Measurements from ENCODE around the gene NOP16. TPM values are rescaled to one million over a fixed set of nuclear protein-coding genes. Genes with fewer than 3 reads are reported as not detected.

Gene NOP16
- total and polyA plus RNA-seq, 2 donors from 2014 or later = 18.1 to 32.1 TPM

- no peak for TF ChIP-seq CTCF (IDR thresholded peaks at IDR 0.05; ENCODE audit: borderline replicate concordance, extremely low read depth, insufficient read depth)
- H3K27ac ChIP-seq (ENCODE audit: low read depth in 2 of 2, low read length in 2 of 2) = no peak overlapping the region
- no peak overlapping the region for H3K9ac ChIP-seq (ENCODE audit: low read length in 3 of 3)
- FAIRE-seq (no peak), DNase-seq (no peak)
- peaks cover 0 to 8% (median 6%) of the 10 kb centered on the region in 3 donors for H3K4me1 ChIP-seq (ENCODE audit: control insufficient read depth in 2 of 3, insufficient read depth in 2 of 3, low read depth in 1 of 3, low read length in 3 of 3)
- intact Hi-C loops (cut with DNase I) = no loop called here
- H3K27me3 ChIP-seq (ENCODE audit: control insufficient read depth, insufficient read depth, low read length) = no peaks in the 10 kb centered on the region
- no peaks in the 10 kb centered on the region for H3K9me3 ChIP-seq (ENCODE audit: control insufficient read depth in 2 of 3, insufficient read depth in 1 of 3, low read length in 3 of 3)
- peaks cover 0 to 15% (median 15%) of the 10 kb centered on the region in 3 donors for H3K36me3 ChIP-seq (ENCODE audit: control insufficient read depth in 2 of 3, insufficient read depth in 3 of 3, low read length in 3 of 3)
- H3K4me3 ChIP-seq (ENCODE audit: low read length in 3 of 3) = no peak overlapping the region
Measured at GRCh38 chr5:176383248-176383905, 5.0 kb downstream of the NOP16 start.

- Histone ChIP-seq H3K36me3 (ENCODE audit: control insufficient read depth in 2 of 3, insufficient read depth in 3 of 3, low read length in 3 of 3) (peaks cover 0 to 15% (median 15%) of the 10 kb centered on the region in 3 donors), H3K9ac (ENCODE audit: low read length in 3 of 3) (no peak overlapping the region), H3K4me3 (ENCODE audit: low read length in 3 of 3) (no peak overlapping the region), H3K27ac (ENCODE audit: low read depth in 2 of 2, low read length in 2 of 2) (no peak overlapping the region), H3K4me1 (ENCODE audit: control insufficient read depth in 2 of 3, insufficient read depth in 2 of 3, low read depth in 1 of 3, low read length in 3 of 3) (peaks cover 0 to 5% (median 5%) of the 10 kb centered on the region in 3 donors), H3K9me3 (ENCODE audit: control insufficient read depth in 2 of 3, insufficient read depth in 1 of 3, low read length in 3 of 3) (no peaks in the 10 kb centered on the region), H3K27me3 (ENCODE audit: control insufficient read depth, insufficient read depth, low read length) (no peaks in the 10 kb centered on the region)
- DNase-seq = no peak
- FAIRE-seq = no peak
- TF ChIP-seq CTCF (IDR thresholded peaks at IDR 0.05; ENCODE audit: borderline replicate concordance, extremely low read depth, insufficient read depth) = no peak
- intact Hi-C loops (cut with DNase I) = no loop called here
Measured at GRCh38 chr5:176382721-176383120, 5.7 kb downstream of the NOP16 start.

- TF ChIP-seq CTCF (IDR thresholded peaks at IDR 0.05; ENCODE audit: borderline replicate concordance, extremely low read depth, insufficient read depth) = no peak
- Histone ChIP-seq H3K9ac (ENCODE audit: low read length in 3 of 3) (no peak overlapping the region), H3K9me3 (ENCODE audit: control insufficient read depth in 2 of 3, insufficient read depth in 1 of 3, low read length in 3 of 3) (no peaks in the 10 kb centered on the region), H3K27me3 (ENCODE audit: control insufficient read depth, insufficient read depth, low read length) (no peaks in the 10 kb centered on the region), H3K36me3 (ENCODE audit: control insufficient read depth in 2 of 3, insufficient read depth in 3 of 3, low read length in 3 of 3) (peaks cover 0 to 15% (median 15%) of the 10 kb centered on the region in 3 donors), H3K4me1 (ENCODE audit: control insufficient read depth in 2 of 3, insufficient read depth in 2 of 3, low read depth in 1 of 3, low read length in 3 of 3) (no peaks in the 10 kb centered on the region), H3K27ac (ENCODE audit: low read depth in 2 of 2, low read length in 2 of 2) (no peak overlapping the region), H3K4me3 (ENCODE audit: low read length in 3 of 3) (no peak overlapping the region)
- intact Hi-C loops (cut with DNase I) = no loop called here
- no peak for DNase-seq
- no peak for FAIRE-seq
Measured at GRCh38 chr5:176381979-176382378, 6.4 kb downstream of the NOP16 start.
